SK-N-SH (cell line): ENCODE results near the gene TMEM41A. TPM values are rescaled to one million over a fixed set of nuclear protein-coding genes. Genes with fewer than 3 reads are reported as not detected.

Experiments
- CTCF ChIA-PET: fragments of 300-600, 350-600 bp; formaldehyde crosslinking; extraction: SDS; loops from one replicate; lab custom pipeline; 2021; lab: Yijun Ruan, JAX
- POLR2A ChIA-PET: fragments of 350-600 bp; sonication (Branson Sonifier 250); formaldehyde crosslinking; extraction: SDS; loops from one replicate; lab custom pipeline; 2020; ENCODE audit warnings: antibody characterized with exemption, inconsistent platforms; lab: Yijun Ruan, JAX
- DNase-seq: peaks from one replicate; pipeline ENCODE4 v3.0.0; 2012
- H2AFZ ChIP-seq: fragments of 200-600 bp; sonication (generic); 2 replicates; pipeline ENCODE4 v1.8.1; 2016; ENCODE audit warnings: antibody characterized with exemption, mild to moderate bottlenecking, low read depth
- H3F3A ChIP-seq: fragments of 200-600 bp; sonication (generic); replicated peaks from 2 replicates; pipeline ENCODE3; 2016; ENCODE audit warnings: antibody characterized with exemption, mild to moderate bottlenecking; ENCODE audit not compliant: insufficient read depth
- H3K27ac ChIP-seq, 2 experiments: fragments of 200-500 bp in 1 of 2; fragments of 200-600 bp in 1 of 2; sonication (Bioruptor generic) in 1 of 2; sonication (generic), shearing (Covaris generic) in 1 of 2; 2 replicates each; pipeline versions ENCODE4 v1.5.1 to v1.6.1; 2014 to 2016; ENCODE audit warnings: low read depth in 2 of 2, inconsistent platforms in 1 of 2, low read length in 1 of 2, mild to moderate bottlenecking in 1 of 2, mixed read lengths in 1 of 2
- H3K27me3 ChIP-seq: fragments of 200-600 bp; sonication (generic), shearing (Covaris generic); 2 replicates; pipeline ENCODE4 v1.6.1; 2016; ENCODE audit warnings: mixed run types; ENCODE audit not compliant: insufficient read depth
- H3K36me3 ChIP-seq, 2 experiments: fragments of 200-500 bp in 1 of 2; fragments of 200-600 bp in 1 of 2; sonication (Bioruptor generic) in 1 of 2; sonication (generic) in 1 of 2; replicated peaks in 1 of 2; 2 replicates each; pipeline versions ENCODE3 to v1.5.1; 2014 to 2016; ENCODE audit warnings: low read length in 1 of 2, mild to moderate bottlenecking in 1 of 2; ENCODE audit not compliant: insufficient read depth in 2 of 2, control insufficient read depth in 1 of 2
- H3K4me1 ChIP-seq, 2 experiments: fragments of 200-500 bp in 1 of 2; fragments of 200-600 bp in 1 of 2; sonication (Bioruptor generic) in 1 of 2; sonication (generic), shearing (Covaris generic) in 1 of 2; 2 replicates each; pipeline versions ENCODE4 v1.5.1 to v1.6.1; 2014 to 2016; ENCODE audit warnings: low read depth in 1 of 2, low read length in 1 of 2, mixed run types in 1 of 2; ENCODE audit not compliant: insufficient read depth in 2 of 2, control insufficient read depth in 1 of 2
- H3K4me2 ChIP-seq: fragments of 200-600 bp; sonication (generic), shearing (Covaris generic); 2 replicates; pipeline ENCODE4 v1.6.1; 2017; ENCODE audit warnings: mixed run types
- H3K4me3 ChIP-seq, 2 experiments: fragments of 200-500 bp in 1 of 2; fragments of 200-600 bp in 1 of 2; sonication (Bioruptor generic) in 1 of 2; sonication (generic), shearing (Covaris generic) in 1 of 2; 2 replicates each; pipeline versions ENCODE4 v1.5.1 to v1.8.1; 2014 to 2016; ENCODE audit warnings: low read depth in 2 of 2, inconsistent platforms in 1 of 2, low read length in 1 of 2, mild to moderate bottlenecking in 1 of 2, mixed read lengths in 1 of 2, moderate library complexity in 1 of 2
- H3K79me2 ChIP-seq: fragments of 200-600 bp; sonication (generic); 2 replicates; pipeline ENCODE4 v1.8.1; 2017; ENCODE audit warnings: mild to moderate bottlenecking; ENCODE audit not compliant: insufficient read depth
- H3K9ac ChIP-seq: fragments of 200-600 bp; sonication (generic); 2 replicates; pipeline ENCODE4 v1.6.1; 2017; ENCODE audit warnings: mixed run types
- H3K9me2 ChIP-seq: fragments of 200-600 bp; sonication (generic); 2 replicates; pipeline ENCODE4 v1.6.1; 2017; ENCODE audit warnings: mixed run types
- H3K9me3 ChIP-seq: fragments of 200-600 bp; sonication (generic); 2 replicates; pipeline ENCODE4 v1.6.1; 2017; ENCODE audit warnings: mixed run types, mild to moderate bottlenecking, moderate library complexity
- H4K20me1 ChIP-seq: fragments of 200-600 bp; sonication (generic); 2 replicates; pipeline ENCODE4 v1.6.1; 2017; ENCODE audit warnings: mild to moderate bottlenecking, mixed run types; ENCODE audit not compliant: insufficient read depth
- ELF1 ChIP-seq: IDR thresholded peaks from 2 replicates; pipeline ENCODE4 v1.4.0; 2012
- EP300 ChIP-seq, 2 experiments: IDR thresholded peaks; 2 replicates each; pipeline versions ENCODE4 v1.4.0 to v1.6.1; 2012; ENCODE audit warnings: borderline replicate concordance in 1 of 2, low read depth in 1 of 2, low read length in 1 of 2
- EZH2phosphoT487 ChIP-seq: fragments of 200-600 bp; sonication (generic); IDR thresholded peaks from 2 replicates; pipeline ENCODE4 v1.6.1; 2017; ENCODE audit warnings: low read depth, mixed run types, mild to moderate bottlenecking, antibody characterized with exemption, moderate library complexity, borderline replicate concordance
- FOSL2 ChIP-seq: IDR thresholded peaks from 2 replicates; pipeline ENCODE4 v1.4.0; 2012; ENCODE audit warnings: low read depth, mild to moderate bottlenecking, moderate library complexity, borderline replicate concordance
- FOXJ3 ChIP-seq: sonication (generic); formaldehyde crosslinking; IDR thresholded peaks from 2 replicates; pipeline ENCODE4 v1.5.1; 2020; ENCODE audit warnings: mild to moderate bottlenecking, missing genetic modification reagents
- GABPA ChIP-seq: IDR thresholded peaks from 2 replicates; pipeline ENCODE4 v1.4.0; 2012; ENCODE audit warnings: low read depth, mild to moderate bottlenecking
- GATA2 ChIP-seq: sonication (generic); formaldehyde crosslinking; IDR thresholded peaks from 2 replicates; pipeline ENCODE4 v1.5.0; 2020; ENCODE audit warnings: mild to moderate bottlenecking, missing genetic modification reagents
- MEF2A ChIP-seq: IDR thresholded peaks from 2 replicates; pipeline ENCODE4 v1.4.0; 2012; ENCODE audit warnings: low read depth, borderline replicate concordance
- POLR2AphosphoS5 ChIP-seq: IDR thresholded peaks from 2 replicates; pipeline ENCODE4 v1.6.1; 2012; ENCODE audit warnings: low read depth, low read length
- RCOR1 ChIP-seq: fragments of 150-350 bp; IDR thresholded peaks from 2 replicates; pipeline ENCODE4 v1.6.1; 2017; ENCODE audit warnings: antibody characterized with exemption, low read length
- RXRA ChIP-seq: IDR thresholded peaks from 2 replicates; pipeline ENCODE4 v1.4.0; 2012; ENCODE audit warnings: low read depth, mild to moderate bottlenecking, borderline replicate concordance
- SMC3 ChIP-seq: IDR thresholded peaks from 2 replicates; pipeline ENCODE4 v1.6.1; 2012; ENCODE audit warnings: low read depth, low read length, improper control_type of control experiment
- YY1 ChIP-seq: IDR thresholded peaks from 2 replicates; pipeline ENCODE4 v1.4.0; 2012; ENCODE audit warnings: low read depth, mild to moderate bottlenecking
- WGBS: methylation state at CpG from one replicate; pipeline ENCODE4 v1.1.6; 2017; ENCODE audit warnings: low lambda C conversion rate; 5-methylcytosine and 5-hydroxymethylcytosine counted together
- polyA plus RNA-seq, 3 experiments: library from polyadenylated mRNA; depleted of rRNA; stranded (reverse); fragments of >200 nt; gene quantifications; 2 replicates each; pipeline ENCODE4 v1.2.3, GENCODE V29; 2012
- TF ChIP-seq, protein P1 (sequence below): IDR thresholded peaks from 2 replicates; pipeline ENCODE4 v1.6.1; 2012; ENCODE audit warnings: mild to moderate bottlenecking, low read depth, low read length, moderate library complexity
- TF ChIP-seq, protein P2 (sequence below): fragments of 200-600 bp; sonication (generic); IDR thresholded peaks from 2 replicates; pipeline ENCODE4 v1.6.1; 2017; ENCODE audit warnings: antibody characterized with exemption, mild to moderate bottlenecking, moderate library complexity
- TF ChIP-seq, protein P3 (sequence below): IDR thresholded peaks from 2 replicates; pipeline ENCODE4; 2012

Gene TMEM41A
- polyA plus RNA-seq, 1 of the 3 experiments (the other 2 are of a cell fraction): 9.4 TPM

DNA sequence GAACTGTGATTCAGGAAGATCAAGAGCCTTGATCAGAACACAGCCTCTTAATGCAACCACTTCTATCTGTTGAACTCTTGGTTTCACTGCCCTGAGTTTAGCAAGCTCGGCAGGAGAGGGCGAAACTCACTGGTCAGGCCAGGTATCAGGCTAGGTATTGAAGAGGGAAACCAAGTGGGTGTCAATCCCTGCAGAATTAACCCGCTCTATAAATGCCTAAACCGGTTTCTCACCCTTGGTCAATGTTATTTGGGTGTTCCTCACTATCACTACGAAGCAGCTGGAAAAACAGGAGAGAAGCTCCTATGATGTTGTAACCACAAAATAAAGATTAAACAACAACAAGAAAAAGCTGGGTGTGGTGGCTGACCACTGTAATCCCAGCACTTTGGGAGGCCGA is 29.7 kb upstream of the TMEM41A start:
- Histone ChIP-seq H3K4me3 (no peak overlapping the region), H3K9me2 (no peaks in the 10 kb centered on the region), H3K9ac (no peak overlapping the region), H2AFZ (no peak overlapping the region), H3K4me2 (no peak overlapping the region), H3K79me2 (no peaks in the 10 kb centered on the region), H4K20me1 (no peaks in the 10 kb centered on the region), H3K9me3 (no peaks in the 10 kb centered on the region), H3K27me3 (peaks cover 5% of the 10 kb centered on the region; the same call in 1 of the 2 replicates), H3K27ac (no peak overlapping the region), H3F3A (no peaks in the 10 kb centered on the region), H3K4me1 (no peaks in the 10 kb centered on the region), H3K36me3 (no peaks in the 10 kb centered on the region)
- ChIA-PET POLR2A (no interaction called here), CTCF (no interaction called here)
- TF ChIP-seq EP300 (IDR thresholded peaks at IDR 0.05; ENCODE audit: borderline replicate concordance in 1 of 2, low read depth in 1 of 2, low read length in 1 of 2): no peak
- no peak for TF ChIP-seq SMC3
- no peak for TF ChIP-seq MEF2A
- TF ChIP-seq GATA2: no peak
- TF ChIP-seq, protein P1, sequence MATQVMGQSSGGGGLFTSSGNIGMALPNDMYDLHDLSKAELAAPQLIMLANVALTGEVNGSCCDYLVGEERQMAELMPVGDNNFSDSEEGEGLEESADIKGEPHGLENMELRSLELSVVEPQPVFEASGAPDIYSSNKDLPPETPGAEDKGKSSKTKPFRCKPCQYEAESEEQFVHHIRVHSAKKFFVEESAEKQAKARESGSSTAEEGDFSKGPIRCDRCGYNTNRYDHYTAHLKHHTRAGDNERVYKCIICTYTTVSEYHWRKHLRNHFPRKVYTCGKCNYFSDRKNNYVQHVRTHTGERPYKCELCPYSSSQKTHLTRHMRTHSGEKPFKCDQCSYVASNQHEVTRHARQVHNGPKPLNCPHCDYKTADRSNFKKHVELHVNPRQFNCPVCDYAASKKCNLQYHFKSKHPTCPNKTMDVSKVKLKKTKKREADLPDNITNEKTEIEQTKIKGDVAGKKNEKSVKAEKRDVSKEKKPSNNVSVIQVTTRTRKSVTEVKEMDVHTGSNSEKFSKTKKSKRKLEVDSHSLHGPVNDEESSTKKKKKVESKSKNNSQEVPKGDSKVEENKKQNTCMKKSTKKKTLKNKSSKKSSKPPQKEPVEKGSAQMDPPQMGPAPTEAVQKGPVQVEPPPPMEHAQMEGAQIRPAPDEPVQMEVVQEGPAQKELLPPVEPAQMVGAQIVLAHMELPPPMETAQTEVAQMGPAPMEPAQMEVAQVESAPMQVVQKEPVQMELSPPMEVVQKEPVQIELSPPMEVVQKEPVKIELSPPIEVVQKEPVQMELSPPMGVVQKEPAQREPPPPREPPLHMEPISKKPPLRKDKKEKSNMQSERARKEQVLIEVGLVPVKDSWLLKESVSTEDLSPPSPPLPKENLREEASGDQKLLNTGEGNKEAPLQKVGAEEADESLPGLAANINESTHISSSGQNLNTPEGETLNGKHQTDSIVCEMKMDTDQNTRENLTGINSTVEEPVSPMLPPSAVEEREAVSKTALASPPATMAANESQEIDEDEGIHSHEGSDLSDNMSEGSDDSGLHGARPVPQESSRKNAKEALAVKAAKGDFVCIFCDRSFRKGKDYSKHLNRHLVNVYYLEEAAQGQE: no peak
- TF ChIP-seq, protein P2, sequence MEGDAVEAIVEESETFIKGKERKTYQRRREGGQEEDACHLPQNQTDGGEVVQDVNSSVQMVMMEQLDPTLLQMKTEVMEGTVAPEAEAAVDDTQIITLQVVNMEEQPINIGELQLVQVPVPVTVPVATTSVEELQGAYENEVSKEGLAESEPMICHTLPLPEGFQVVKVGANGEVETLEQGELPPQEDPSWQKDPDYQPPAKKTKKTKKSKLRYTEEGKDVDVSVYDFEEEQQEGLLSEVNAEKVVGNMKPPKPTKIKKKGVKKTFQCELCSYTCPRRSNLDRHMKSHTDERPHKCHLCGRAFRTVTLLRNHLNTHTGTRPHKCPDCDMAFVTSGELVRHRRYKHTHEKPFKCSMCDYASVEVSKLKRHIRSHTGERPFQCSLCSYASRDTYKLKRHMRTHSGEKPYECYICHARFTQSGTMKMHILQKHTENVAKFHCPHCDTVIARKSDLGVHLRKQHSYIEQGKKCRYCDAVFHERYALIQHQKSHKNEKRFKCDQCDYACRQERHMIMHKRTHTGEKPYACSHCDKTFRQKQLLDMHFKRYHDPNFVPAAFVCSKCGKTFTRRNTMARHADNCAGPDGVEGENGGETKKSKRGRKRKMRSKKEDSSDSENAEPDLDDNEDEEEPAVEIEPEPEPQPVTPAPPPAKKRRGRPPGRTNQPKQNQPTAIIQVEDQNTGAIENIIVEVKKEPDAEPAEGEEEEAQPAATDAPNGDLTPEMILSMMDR: no peak
- no peak for TF ChIP-seq YY1
- TF ChIP-seq GABPA: no peak
- TF ChIP-seq POLR2AphosphoS5: no peak
- TF ChIP-seq, protein P3, sequence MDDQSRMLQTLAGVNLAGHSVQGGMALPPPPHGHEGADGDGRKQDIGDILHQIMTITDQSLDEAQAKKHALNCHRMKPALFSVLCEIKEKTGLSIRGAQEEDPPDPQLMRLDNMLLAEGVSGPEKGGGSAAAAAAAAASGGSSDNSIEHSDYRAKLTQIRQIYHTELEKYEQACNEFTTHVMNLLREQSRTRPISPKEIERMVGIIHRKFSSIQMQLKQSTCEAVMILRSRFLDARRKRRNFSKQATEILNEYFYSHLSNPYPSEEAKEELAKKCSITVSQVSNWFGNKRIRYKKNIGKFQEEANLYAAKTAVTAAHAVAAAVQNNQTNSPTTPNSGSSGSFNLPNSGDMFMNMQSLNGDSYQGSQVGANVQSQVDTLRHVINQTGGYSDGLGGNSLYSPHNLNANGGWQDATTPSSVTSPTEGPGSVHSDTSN: no peak
- no peak for TF ChIP-seq FOSL2
- TF ChIP-seq RCOR1: no peak
- TF ChIP-seq FOXJ3: no peak
- TF ChIP-seq ELF1: no peak
- TF ChIP-seq RXRA: no peak
- TF ChIP-seq EZH2phosphoT487: no peak
- DNase-seq: no peak
- 90% methylated on average over 6 of the region's 6 CpGs for WGBS
